ENCODE measurements around the gene GPI.
"Not testable (repeated sequence)": the region's sequence is repeated elsewhere in the genome, so short reads cannot be mapped to it uniquely, and the experiment has no call there.

GPI gene

DNA sequence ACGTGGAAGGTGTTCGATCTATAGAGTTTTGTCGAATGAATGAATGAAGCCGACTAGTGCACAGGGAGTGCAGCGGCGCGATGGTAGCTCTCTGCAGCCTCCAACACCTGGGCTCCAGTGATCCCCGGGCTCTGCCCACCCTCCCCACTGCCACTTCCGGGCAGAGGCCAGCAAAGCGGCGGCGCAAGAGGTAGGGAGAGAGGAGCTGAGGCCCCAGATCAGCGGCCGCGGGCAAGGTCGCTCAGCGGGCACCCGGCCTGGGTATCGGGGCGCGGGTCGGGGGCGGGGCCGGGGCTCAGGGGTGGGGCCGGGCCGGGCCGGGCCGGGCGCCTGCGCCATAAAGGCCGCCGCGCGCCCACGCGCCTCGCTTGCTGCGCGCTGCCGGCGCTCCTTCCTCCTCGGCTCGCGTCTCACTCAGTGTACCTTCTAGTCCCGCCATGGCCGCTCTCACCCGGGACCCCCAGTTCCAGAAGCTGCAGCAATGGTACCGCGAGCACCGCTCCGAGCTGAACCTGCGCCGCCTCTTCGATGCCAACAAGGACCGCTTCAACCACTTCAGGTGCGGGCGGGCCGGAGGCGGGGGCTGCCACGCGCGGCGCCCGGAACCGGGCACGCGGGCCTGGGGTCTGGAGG lies at the start of gene GPI:
TSS of gene GPI (plus strand) at position 367 of the 633 bp plus-strand sequence. CDS start at position 438, 71 bp downstream.
- DNase-seq = no peak

DNA sequence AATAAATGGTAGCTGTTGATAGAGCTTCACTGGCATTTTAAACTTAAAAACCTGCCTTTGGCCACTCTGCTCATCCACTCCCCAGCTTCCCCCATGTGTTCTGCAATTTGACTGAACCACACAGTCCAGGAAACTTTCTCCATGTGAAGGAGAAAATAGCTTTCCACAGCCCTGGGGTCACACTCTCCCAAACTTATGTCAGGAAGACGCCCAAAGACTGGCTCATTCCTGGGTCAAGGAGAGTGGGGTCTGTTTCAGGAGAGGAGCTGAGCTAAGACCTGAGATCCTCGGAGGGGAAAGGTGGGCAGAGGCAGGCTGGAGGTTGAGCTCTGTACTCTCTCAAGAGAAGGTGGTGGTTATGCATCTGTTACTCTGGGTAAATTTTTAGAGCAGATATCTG lies 48.7 kb upstream of the GPI start:
- no peak for DNase-seq

DNA sequence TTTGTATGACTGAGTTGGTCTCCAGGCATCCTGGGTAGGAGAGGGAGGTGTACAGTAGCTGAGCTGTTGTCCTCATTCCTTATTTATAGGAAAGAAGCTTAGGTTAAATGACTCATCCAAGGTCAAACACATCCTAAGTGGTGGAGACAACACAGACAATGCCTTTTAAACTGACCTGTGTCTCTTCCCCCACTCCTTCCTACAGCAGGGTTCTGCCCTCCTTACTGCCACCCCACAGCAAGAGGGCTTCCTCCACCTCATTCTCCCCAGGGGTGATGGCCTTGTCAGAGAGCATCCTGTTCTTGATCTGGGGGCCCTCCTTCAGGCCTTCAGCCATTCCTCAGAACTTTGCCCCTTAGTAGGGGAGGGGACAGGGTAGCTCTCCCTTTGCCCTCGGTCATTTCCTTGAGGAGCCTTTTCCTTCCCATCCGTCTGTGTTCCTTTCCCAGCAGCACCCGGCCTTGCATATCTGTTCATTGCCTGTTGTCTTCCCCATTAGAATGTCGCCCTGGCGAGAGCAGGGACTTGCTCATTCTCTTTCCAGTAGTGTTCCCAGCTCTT lies 48.2 kb upstream of the GPI start:
- DNase-seq = no peak

DNA sequence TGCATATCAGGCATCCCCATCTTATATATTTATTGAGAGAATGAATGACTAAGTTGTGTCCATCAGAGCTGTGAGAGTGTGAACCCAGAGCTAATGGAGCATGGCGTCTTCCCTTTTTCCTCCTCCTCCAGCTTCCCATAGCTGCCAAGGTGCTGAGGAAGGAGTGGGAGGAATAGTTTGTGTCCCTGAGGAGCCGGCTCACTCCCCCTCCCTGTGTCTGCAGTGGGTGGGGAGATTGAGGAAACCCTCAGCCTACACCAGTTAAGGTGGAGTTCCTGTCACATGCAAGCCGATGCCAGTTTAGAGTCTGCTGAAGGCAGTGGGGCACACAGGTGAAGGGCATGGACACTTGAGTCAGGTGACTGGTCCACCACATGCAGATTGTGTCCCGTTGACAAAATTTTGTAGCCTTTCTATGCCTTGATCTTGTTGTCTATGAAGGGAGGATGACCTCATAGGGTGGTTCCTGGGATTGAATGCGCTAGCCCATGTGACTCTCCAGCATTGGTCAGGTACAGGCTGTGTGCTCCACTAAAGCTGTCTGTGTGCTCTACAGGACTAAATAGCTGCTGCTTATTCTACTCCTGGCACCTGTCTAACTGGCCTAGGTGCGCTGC lies 47.6 kb upstream of the GPI start:
- no peak for DNase-seq

DNA sequence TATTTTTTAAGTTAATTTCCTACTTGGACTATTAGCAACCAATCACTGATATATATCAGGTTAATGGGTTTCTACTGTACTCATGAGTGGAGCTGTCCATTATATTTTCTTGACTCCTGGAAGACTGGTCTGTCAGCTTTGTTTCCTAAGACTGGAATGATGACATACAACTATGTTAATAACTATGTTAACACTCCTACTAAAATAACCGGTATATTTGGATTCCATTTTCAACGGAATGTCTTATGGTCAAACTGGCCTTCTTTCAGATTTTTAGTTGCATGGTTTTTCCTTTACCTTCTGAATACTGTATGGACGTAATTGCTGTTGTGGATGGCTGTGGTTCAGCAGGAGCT lies 45.8 kb upstream of the GPI start:
- DNase-seq = no peak

DNA sequence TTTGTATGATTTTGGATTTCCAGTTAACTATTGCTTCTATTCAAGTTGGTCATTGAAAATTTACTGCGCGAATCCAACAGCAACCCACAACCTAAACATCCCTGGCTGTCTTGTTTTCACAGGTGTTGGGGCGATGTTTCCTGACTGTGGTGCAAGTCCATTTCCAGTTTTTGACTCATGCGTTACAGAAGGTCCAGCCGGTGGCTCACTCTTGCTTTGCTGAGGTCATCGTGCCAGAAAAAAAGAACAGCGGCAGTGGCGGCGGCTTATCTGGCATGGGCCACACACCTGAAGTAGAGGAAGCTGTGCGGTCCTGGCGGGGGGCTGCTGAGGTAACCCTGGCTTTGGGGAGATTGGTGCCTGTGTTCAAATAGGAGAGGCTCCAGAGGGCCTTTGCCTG lies 45.2 kb upstream of the GPI start:
- DNase-seq = no peak

DNA sequence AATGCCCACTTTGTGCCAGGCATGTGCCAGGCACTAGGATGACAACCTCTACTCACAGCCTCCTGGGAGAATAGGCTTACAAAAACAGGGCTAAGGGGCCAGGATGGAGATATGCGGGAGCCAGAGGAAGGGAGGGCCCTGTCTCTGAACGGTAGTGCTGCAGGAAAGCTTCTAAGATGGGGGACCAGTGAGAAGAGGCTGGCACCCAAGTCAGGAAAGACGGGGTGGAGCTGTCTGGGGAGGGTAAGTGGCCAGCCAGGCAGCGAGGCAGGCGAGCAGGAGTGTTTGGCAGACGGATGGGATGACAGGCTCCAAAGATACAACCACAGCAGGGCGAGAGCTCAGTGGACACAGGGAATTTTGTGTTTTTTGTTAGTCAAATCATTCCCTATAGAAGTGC lies 44.7 kb upstream of the GPI start:
- DNase-seq = no peak

DNA sequence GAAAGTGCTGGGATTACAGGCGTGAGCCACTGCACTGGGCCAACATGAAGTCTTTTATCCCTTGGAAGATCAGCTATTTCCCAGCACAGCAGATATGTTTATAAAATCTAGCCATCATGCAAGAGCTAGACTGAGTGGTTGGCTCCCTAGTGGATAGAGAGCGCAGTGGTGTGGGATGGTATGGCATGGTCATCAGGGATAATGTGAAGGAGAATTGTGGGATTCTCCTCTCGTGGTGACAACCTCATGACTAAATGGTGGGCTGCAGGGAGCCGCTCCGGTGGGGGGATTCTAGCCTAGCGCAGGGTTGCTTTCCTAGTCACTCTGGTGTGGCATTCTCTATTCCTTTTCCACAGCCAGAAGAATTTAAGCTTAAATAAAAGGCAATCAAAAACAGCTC lies 43.3 kb upstream of the GPI start:
- no peak for DNase-seq

DNA sequence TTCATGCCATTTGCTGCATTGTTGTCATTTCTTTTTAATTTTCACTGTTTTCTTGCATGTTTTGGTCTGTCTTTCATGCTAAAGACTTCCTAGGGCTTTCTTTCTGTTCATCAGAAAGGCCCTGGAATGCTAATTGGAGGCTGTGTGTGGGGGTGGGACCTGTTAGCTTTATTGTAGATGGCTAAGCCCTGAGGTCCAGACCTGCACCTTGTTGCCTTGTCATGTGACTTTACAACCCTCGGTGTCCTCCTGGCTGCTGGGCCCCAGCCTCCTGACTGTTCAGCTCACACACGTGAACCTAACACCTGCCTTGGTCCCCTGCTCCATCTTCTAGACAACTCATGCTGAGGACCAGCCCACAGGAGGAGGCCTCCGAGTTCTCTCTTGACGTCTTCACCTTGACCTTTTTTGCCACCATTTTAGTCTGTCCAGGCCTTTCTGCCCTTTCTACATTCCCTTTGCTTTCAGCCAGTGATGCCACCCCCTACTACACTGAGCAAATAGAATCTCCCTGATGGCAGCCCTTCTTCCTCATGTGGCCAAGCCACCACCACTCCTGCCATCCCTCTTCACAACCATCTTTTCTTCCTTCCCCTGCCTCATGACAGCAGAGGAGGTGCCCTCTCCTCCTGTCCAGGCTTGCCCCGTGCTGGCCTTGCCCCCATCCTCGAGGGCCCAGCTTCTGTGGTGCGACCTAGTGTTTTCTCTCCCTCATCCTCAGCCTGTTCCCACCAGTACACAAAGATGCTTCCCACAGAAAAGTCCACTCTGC lies 41.4 kb upstream of the GPI start:
- DNase-seq = no peak

DNA sequence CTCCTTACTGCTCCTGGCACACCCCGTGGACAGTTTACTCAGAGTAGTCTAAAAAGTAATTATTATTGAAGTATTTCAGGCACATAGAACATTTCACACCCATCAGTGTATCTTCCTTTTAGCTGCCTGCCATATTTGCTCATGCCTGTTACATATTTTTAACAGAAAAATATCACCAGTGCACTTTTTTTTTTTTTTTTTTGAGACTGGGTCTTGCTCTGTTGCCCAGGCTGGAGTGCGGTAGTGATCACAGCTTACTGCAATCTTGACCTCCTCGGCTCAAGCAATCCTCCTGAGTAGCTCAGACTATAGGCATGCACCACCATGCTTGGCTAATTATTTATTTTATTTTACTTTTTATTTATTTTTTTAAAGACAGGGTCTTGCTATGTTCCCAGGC lies 40.7 kb upstream of the GPI start:
- no peak for DNase-seq

DNA sequence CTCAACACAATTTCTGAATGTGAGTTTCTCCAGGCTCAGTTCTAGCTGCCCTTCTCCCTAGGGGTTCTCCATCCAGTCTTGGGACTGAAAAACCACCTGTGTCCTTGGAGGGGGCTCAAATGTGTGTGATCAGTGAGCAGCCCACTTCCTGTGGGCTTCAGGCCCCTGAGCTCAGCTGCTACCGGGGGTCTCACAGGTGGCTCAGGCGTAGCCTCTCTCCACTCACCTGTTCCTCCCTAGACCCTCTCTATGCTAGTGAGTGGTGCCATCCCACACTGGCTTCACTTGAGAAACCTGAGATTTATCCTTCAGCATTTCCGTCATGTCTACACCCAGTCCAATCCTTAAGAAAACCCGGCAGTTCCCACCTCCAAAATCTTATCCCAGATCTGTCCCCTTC lies 39.8 kb upstream of the GPI start:
- no peak for DNase-seq

DNA sequence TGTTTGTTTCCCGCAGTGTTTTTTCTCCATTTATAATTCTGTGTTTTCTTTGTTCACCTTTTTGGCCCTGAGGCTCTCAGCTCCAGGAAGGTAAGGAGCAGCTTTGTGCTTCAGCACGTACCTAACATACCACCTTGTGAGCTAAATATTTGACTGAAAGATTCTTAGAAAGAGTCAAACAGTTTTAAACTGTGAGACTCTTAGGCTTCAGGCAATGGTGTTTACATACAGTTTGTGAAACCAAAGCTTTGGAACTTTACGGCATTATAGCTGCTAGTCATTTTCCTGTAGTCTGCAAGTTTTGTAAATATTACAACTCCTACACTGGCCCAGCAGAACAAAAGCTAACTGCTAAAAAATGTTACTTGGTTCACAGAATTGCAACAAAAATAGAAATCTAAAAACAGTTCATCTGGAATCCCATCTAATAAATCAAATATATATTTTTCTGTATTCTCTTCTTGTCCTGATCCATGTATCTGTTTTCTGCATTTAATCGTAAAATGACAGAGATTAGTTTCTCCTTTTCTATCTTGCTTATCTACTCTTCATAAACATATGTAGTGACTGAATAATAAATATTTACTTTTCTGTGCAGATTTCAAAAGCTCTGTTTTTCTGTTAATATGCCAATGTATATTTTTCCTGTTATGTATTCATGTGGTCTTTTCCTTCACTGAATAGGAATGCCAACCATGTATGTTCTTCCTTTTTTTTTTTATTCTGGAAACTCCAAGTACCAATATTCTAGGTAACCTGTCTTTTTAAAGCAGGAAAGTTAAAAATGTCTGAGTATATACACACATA lies 38.8 kb upstream of the GPI start:
- DNase-seq = no peak

DNA sequence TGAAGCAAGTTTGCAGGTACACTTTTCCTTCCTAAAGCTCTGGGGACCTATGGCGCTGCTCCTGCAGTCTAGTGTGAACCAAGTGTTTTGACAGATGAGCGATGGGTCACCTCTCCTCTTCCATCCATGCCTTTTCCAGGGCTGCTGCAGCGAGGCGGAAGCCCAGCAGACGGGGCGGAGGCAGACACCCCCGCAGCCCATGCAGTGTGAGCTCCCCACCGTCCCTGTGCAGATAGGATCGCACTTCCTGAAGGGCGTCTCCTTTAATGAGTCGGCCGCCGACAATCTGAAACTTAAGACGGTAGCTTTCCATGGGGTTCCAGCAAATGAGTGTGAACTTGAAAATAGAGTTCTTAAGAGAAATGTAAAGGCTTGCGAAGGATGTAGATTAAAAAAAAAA lies 37.1 kb upstream of the GPI start:
- no peak for DNase-seq

DNA sequence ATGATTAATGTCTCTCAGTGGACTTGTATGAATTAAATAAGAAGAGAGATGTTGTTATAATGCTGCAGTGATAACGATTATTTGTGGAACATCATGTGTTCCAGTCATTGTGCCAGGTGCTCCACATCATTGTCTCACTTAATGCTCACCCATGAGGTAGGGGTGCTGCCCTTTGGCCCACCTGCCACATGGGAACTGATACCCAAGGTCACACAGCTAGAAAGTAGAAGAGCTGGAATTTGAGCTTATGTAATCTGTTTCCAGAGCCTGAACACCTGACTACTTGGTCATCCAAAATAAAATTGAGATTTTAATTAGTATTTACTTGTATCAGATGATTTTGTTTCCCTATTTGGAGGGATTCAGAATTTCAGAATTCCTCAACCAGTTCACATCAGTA lies 36.0 kb upstream of the GPI start:
- DNase-seq = no peak

DNA sequence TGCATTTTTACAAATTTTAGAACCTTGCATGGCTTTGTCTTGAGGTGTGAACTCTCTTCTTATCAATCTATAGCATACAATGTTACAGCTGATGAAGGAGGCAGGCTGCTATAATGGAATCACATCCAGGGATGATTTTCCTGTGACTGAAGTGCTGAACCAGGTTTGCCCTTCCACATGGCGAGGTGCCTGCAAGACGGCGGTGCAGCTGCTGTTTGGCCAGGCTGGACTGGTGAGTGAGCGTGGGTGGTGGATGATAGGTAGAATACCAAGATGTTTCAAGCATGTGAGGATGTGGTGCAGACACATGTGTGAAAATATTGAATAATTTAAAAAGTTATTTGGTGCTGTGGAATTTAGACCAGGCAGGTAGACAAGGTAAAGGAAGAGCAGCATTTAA lies 34.9 kb upstream of the GPI start:
- no peak for DNase-seq

DNA sequence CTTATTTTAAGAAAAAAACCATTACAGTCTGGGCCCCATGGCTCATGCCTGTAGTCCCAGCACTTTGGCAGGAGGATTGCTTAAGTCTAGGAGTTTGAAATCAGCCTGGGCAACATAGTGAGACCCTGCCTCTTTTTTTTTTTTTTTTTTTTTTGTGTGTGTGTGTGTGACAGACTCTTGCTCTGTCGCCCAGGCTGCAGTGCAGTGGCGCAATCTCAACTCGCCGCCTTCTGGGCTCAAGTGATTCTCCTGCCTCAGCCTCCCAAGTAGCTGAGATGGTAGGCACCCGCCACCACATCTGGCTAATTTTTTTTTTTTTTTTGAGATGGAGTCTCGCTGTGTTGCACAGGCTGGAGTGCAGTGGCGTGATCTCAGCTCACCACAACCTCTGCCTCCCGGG lies 34.4 kb upstream of the GPI start:
- DNase-seq = not testable (repeated sequence)

DNA sequence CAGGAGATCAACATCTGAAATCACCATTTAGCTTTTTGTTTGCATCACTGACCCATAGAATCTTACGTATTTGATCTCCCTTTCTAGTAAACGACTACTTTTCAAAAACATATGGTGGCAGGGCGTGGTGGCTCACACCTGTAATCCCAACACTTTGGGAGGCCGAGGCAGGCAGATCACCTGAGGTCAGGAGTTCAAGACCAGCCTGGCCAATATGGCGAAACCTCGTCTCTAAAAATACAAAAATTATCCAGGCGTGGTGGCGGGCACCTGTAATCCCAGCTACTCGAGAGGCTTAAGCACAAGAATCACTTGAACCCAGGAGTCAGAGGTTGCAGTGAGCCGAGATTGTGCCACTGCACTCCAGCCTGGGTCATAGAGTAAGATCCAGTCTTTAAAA lies 33.4 kb upstream of the GPI start:
- DNase-seq = not testable (repeated sequence)

DNA sequence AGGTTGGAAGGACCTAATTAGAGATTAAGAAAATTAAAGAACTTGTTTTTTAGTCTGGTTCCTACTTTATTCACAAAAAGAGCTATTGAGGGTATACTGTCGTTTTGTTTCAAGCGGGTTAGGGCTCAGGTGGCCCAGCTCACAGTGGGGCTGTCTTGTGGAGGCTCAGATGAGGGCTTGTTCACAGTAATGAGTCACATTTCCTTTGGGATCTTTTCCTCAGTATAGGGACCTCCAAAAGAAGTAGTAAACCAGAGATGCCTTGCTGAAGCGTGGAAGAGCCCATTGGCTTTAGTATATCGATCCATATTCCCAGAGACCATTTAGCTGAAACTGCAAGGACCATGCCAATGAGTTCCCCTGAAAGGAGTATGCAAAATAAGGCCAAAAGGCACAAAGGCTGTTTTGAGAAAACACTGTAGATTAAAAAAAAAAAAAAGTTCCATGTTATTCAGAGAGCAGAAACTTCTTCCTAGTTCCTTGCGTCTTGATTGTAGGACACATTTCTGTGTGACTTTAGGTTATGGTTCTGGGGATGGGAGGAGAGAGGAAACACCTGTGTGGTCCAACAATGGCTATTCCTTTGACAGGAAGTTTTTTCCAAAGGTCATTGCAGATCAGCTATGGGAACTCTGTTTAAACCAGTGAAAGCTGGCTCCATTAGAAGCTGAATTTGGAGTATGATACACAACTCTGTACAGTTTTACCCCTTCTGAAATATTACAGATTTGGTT lies 32.8 kb upstream of the GPI start:
- DNase-seq = no peak

DNA sequence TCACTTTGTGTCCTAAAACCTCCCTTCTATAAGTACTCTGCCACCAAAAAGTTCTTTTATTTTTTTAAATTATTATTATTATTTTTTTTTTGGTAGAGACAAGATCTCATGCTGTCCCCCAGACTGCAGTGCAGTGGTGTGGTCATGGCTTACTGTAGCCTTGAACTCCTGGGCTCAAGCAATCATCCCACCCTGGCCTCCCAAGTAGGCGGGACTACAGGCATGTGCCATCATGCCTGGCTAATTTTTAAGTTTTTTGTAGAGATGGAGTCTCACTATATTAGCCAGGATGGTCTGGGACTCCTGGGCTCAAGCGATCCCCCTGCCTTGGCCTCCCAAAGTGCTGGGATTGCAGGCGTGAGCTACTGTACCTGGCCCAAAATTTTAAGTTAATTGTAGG lies 29.1 kb upstream of the GPI start:
- DNase-seq = no peak

DNA sequence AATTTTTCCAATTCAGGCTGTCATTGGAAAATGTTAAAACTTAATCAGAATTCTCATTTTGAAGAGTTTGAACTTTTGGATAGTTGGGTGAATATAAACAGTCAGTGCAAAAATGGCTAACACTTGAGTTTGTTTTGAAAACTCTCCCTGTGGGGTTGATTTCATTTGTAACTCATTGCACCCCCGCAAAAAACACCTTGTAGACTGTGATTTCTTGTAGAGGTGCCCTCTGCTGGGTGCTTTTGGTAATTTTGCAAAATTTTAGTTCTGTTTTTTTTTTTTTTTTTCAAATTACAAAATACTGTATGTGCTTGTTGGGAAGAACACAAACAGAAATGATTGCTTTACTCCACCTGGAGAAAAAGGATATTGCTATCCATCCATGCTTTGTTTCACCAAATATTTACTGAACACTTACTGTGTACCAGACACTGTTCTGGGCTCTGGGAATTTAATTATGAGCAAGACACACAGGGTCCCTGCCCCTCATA lies 28.2 kb upstream of the GPI start:
- DNase-seq = no peak

DNA sequence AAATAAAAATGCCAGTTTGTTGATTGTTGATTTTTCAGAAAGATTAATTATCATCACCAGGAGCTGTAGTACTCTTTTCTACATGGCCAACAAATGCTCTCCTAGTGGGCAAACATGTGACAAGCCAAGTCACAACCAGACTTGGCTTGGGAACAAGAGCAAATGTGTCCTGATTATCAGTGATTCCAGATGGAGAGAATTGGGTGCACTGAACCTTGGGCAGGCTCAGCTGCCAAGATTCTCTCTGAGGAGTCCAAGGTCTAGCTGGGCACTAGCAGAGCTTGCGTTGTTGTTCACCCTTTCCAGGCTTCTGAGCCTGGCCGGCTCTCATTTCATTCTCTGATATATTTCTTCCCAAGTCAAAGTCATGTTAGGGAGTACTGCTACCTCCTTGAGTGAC lies 27.3 kb upstream of the GPI start:
- DNase-seq = no peak

DNA sequence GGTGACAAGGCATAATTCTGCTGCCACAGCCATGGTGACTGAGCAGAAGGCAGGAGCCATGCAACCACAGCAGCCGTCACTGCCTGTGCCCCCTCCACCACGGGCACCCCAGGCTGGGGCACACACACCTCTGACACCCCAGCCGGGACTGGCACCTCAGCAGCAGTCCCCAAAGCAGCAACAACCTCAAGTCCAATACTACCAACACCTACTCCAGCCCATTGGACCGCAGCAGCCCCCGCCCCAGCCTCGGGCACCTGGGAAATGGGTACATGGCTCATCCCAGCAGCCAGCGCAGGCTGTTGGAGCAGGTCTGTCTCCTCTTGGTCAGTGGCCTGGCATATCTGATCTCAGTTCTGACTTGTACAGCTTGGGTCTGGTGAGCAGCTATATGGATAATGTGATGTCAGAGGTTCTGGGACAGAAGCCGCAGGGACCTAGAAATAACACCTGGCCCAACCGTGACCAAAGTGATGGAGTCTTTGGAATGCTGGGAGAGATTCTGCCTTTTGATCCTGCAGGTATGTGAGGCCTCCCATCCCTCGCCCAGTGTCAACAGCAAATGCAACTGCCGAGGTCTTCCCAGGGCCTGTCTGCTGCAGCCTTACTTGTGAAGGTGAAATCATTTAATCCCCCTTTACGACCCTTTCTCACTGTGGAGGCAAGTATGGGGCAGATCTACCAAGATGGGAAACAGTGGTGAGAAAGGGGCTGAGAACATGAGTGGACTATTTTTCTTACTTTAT lies 22.9 kb upstream of the GPI start:
- DNase-seq = no peak
